Measurements from ENCODE around the gene XRCC6.

DNA sequence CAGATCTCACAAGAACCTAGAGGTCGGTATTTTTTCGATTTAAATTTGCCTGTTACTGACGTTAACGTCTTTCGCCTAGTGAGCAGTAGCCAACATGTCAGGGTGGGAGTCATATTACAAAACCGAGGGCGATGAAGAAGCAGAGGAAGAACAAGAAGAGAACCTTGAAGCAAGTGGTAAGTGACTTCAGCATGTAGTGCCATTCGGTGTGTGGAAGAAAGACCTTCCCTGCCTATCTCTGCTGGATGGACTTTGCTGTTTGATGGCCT, 750 bp downstream of the XRCC6 start:
- TF ChIP-seq TAF1 (IDR thresholded peaks at IDR 0.05; ENCODE audit: borderline replicate concordance, insufficient read depth, low read length) (no peak), POLR2AphosphoS5 (IDR thresholded peaks at IDR 0.05; ENCODE audit: low read depth, low read length) (no peak)
- TF ChIP-seq, protein P1, sequence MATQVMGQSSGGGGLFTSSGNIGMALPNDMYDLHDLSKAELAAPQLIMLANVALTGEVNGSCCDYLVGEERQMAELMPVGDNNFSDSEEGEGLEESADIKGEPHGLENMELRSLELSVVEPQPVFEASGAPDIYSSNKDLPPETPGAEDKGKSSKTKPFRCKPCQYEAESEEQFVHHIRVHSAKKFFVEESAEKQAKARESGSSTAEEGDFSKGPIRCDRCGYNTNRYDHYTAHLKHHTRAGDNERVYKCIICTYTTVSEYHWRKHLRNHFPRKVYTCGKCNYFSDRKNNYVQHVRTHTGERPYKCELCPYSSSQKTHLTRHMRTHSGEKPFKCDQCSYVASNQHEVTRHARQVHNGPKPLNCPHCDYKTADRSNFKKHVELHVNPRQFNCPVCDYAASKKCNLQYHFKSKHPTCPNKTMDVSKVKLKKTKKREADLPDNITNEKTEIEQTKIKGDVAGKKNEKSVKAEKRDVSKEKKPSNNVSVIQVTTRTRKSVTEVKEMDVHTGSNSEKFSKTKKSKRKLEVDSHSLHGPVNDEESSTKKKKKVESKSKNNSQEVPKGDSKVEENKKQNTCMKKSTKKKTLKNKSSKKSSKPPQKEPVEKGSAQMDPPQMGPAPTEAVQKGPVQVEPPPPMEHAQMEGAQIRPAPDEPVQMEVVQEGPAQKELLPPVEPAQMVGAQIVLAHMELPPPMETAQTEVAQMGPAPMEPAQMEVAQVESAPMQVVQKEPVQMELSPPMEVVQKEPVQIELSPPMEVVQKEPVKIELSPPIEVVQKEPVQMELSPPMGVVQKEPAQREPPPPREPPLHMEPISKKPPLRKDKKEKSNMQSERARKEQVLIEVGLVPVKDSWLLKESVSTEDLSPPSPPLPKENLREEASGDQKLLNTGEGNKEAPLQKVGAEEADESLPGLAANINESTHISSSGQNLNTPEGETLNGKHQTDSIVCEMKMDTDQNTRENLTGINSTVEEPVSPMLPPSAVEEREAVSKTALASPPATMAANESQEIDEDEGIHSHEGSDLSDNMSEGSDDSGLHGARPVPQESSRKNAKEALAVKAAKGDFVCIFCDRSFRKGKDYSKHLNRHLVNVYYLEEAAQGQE (IDR thresholded peaks at IDR 0.05; ENCODE audit: insufficient read depth in 1 of 2, low read depth in 2 of 2, low read length in 2 of 2) = no peak

All from PFSK-1 (cell line).